ENCODE data around the gene CYP27A1. TPM values are rescaled to one million over a fixed set of nuclear protein-coding genes. Genes with fewer than 3 reads are reported as not detected.

The CYP27A1 gene
- total and polyA plus RNA-seq, 9 of the 15 experiments (the other 6 are each of a cell fraction or from before 2014, with no cell fraction given) = 0.20 TPM; not detected in 8

GRCh38 chr2:218745160-218745558 lies 36.8 kb upstream of the CYP27A1 start (continued):
- TF ChIP-seq ZBTB33 (CRISPR knock-in tag; IDR thresholded peaks at IDR 0.05) (no peak), ZNF668 (CRISPR knock-in tag; IDR thresholded peaks at IDR 0.05) (peak; percentile 62; the same call in 1 of the 2 replicates), ZBTB40 (IDR thresholded peaks at IDR 0.05) (no peak), ZBTB40 (CRISPR knock-in tag; IDR thresholded peaks at IDR 0.05) (no peak), KLF10 (CRISPR knock-in tag; IDR thresholded peaks at IDR 0.05) (no peak), NCOA6 (IDR thresholded peaks at IDR 0.05) (no peak), SMAD1 (IDR thresholded peaks at IDR 0.05; ENCODE audit: low read depth, low read length, partially characterized antibody) (no peak), ZBTB26 (CRISPR knock-in tag; IDR thresholded peaks at IDR 0.05) (no peak), RBFOX2 (IDR thresholded peaks at IDR 0.05; ENCODE audit: low read depth, low read length) (no peak), TCFL5 (CRISPR knock-in tag; conservative IDR thresholded peaks at IDR 0.05) (no peak), CEBPB (tag; IDR thresholded peaks at IDR 0.05) (peak; percentile 95), ARID2 (IDR thresholded peaks at IDR 0.05) (no peak), ZNF449 (CRISPR knock-in tag; IDR thresholded peaks at IDR 0.05) (no peak), ZZZ3 (IDR thresholded peaks at IDR 0.05) (no peak), ATF7 (IDR thresholded peaks at IDR 0.05) (0 out of 2 replicates have a peak, but pooled peaks have one; percentile 46), ERF (CRISPR knock-in tag; IDR thresholded peaks at IDR 0.05) (no peak), ETV5 (CRISPR knock-in tag; IDR thresholded peaks at IDR 0.05; ENCODE audit: low read depth) (no peak)

All from K562 (cell line).